Endothelial cell of umbilical vein (primary cell): ENCODE data around the gene MXD4. TPM values are rescaled to one million over a fixed set of nuclear protein-coding genes. Genes with fewer than 3 reads are reported as not detected.

Experiments
- BruUV-seq: library from RNA; stranded (reverse); fragments of 400-500 nt; replicated peaks from 2 replicates; lab custom pipeline; 2021; lab: Mats Ljungman, UMichigan
- CTCF ChIA-PET: fragments of 300-600, 350-600 bp; sonication (Branson Sonifier 250); formaldehyde crosslinking; loops from one replicate; lab custom pipeline; 2021; ENCODE audit warnings: antibody characterized with exemption, inconsistent platforms; lab: Charles Lee
- POLR2A ChIA-PET: fragments of 300-600, 350-600 bp; sonication (Branson Sonifier 250); formaldehyde crosslinking; loops from one replicate; lab custom pipeline; 2021; ENCODE audit warnings: antibody characterized with exemption, inconsistent platforms; lab: Charles Lee
- DNase-seq: peaks from one replicate; pipeline ENCODE4 v3.0.0-alpha.2; 2011; ENCODE audit warnings: low read depth, low spot score
- FAIRE-seq: peaks from 2 replicates; lab custom pipeline; 2011; peaks lifted over from hg19 to GRCh38; lab: Jason Lieb, UNC
- H2AFZ ChIP-seq: 2 replicates; pipeline ENCODE4 v1.6.0; 2012; ENCODE audit warnings: low read depth, low read length, control low read depth, inconsistent platforms
- H3K27ac ChIP-seq: 2 replicates; pipeline ENCODE4 v1.5.1; 2011; ENCODE audit warnings: low read depth, mild to moderate bottlenecking, control low read depth, low read length, moderate library complexity; ENCODE audit not compliant: insufficient read depth
- H3K27me3 ChIP-seq, 2 experiments: 2 replicates each; pipeline versions ENCODE4 v1.6.0 to v1.6.1; 2011; ENCODE audit warnings: low read length in 2 of 2, mixed read lengths in 1 of 2; ENCODE audit not compliant: control insufficient read depth in 2 of 2, insufficient read depth in 2 of 2
- H3K36me3 ChIP-seq, 2 experiments: 2 replicates in 1 of 2; 3 replicates in 1 of 2; pipeline ENCODE4 v1.5.1; 2011; ENCODE audit warnings: low read length in 2 of 2, mild to moderate bottlenecking in 1 of 2, moderate library complexity in 1 of 2; ENCODE audit not compliant: control insufficient read depth in 2 of 2, insufficient read depth in 2 of 2; ENCODE audit errors: extremely low read depth in 1 of 2
- H3K4me1 ChIP-seq: 3 replicates; pipeline ENCODE4 v1.5.1; 2011; ENCODE audit warnings: mild to moderate bottlenecking, low read length; ENCODE audit not compliant: control insufficient read depth, insufficient read depth; ENCODE audit errors: extremely low read depth
- H3K4me2 ChIP-seq: 2 replicates; pipeline ENCODE4 v1.6.1; 2011; ENCODE audit warnings: low read length, control low read depth, mixed read lengths; ENCODE audit not compliant: insufficient read depth
- H3K4me3 ChIP-seq, 3 experiments: fragments of 200-600 bp in 1 of 3; sonication (generic), shearing (Covaris generic) in 1 of 3; replicated peaks in 1 of 3; 2 replicates each; pipeline ENCODE4 v1.5.1; 2011 to 2016; ENCODE audit warnings: control low read depth in 3 of 3, low read length in 3 of 3, mild to moderate bottlenecking in 2 of 3, inconsistent platforms in 1 of 3, low read depth in 1 of 3, moderate library complexity in 1 of 3; ENCODE audit not compliant: insufficient read depth in 1 of 3
- H3K79me2 ChIP-seq: 2 replicates; pipeline ENCODE4 v1.6.0; 2012; ENCODE audit warnings: low read length, inconsistent platforms; ENCODE audit not compliant: control insufficient read depth, insufficient read depth
- H3K9ac ChIP-seq: replicated peaks from 2 replicates; pipeline ENCODE3; 2011; ENCODE audit warnings: low read length, control low read depth; ENCODE audit not compliant: insufficient read depth; ENCODE audit errors: extremely low read depth
- H3K9me1 ChIP-seq: replicated peaks from 3 replicates; pipeline ENCODE4 v1.6.0; 2011; ENCODE audit warnings: mild to moderate bottlenecking, low read length; ENCODE audit not compliant: control insufficient read depth, insufficient read depth; ENCODE audit errors: extremely low read depth
- H3K9me3 ChIP-seq: replicated peaks from 2 replicates; pipeline ENCODE4 v1.5.1; 2012; ENCODE audit warnings: low read length, inconsistent platforms; ENCODE audit not compliant: control insufficient read depth, insufficient read depth
- H4K20me1 ChIP-seq: replicated peaks from 2 replicates; pipeline ENCODE3; 2011; ENCODE audit warnings: mild to moderate bottlenecking, low read length; ENCODE audit not compliant: control insufficient read depth, insufficient read depth; ENCODE audit errors: extremely low read depth
- CTCF ChIP-seq, 2 donors: IDR thresholded peaks; 1 replicate in 1 of 2; 2 replicates in 1 of 2; pipeline ENCODE4 v1.5.1; 2011; ENCODE audit warnings: low read length in 2 of 2, mild to moderate bottlenecking in 2 of 2, moderate library complexity in 2 of 2, control low read depth in 1 of 2, inconsistent platforms in 1 of 2, low read depth in 1 of 2; ENCODE audit not compliant: insufficient read depth in 1 of 2; ENCODE audit errors: extremely low read depth in 1 of 2
- FOS ChIP-seq: IDR thresholded peaks from 2 replicates; pipeline ENCODE4 v1.6.1; 2011; ENCODE audit warnings: mild to moderate bottlenecking, low read length, moderate library complexity, borderline replicate concordance; ENCODE audit not compliant: insufficient read depth
- GATA2 ChIP-seq: IDR thresholded peaks from 2 replicates; pipeline ENCODE4 v1.7.0; 2011; ENCODE audit warnings: low read depth, mild to moderate bottlenecking, moderate library complexity, mixed read lengths, low read length; ENCODE audit not compliant: insufficient read length, insufficient read depth
- JUN ChIP-seq: IDR thresholded peaks from 2 replicates; pipeline ENCODE4 v1.6.1; 2011; ENCODE audit warnings: borderline replicate concordance, low read depth; ENCODE audit not compliant: insufficient read length, insufficient read depth
- MAX ChIP-seq: IDR thresholded peaks from 2 replicates; pipeline ENCODE4 v1.6.1; 2011; ENCODE audit not compliant: insufficient read depth, insufficient read length
- MYC ChIP-seq: IDR thresholded peaks from one replicate; pipeline ENCODE4 v1.6.1; 2011; ENCODE audit warnings: mild to moderate bottlenecking, low read depth, low read length
- POLR2AphosphoS5 ChIP-seq: IDR thresholded peaks from 2 replicates; pipeline ENCODE4 v1.6.1; 2012; ENCODE audit warnings: low read depth, mild to moderate bottlenecking, control low read depth, low read length, moderate library complexity; ENCODE audit not compliant: insufficient read depth
- dilution Hi-C: fragments of 300-500 bp; cut with MboI; formaldehyde crosslinking; loops from one replicate; pipeline ENCODE4 v1.15.0; 2019; ENCODE audit warnings: low sequenced_read_pairs; ENCODE audit not compliant: extremely low pct_ligation_motif_present
- intact Hi-C: fragments of 100-400 bp; cut with micrococcal nuclease; formaldehyde crosslinking; loops from one replicate; pipeline ENCODE4 v1.10.0; 2022
- polyA plus RNA-seq, 4 experiments: library from polyadenylated mRNA; depleted of rRNA in 3 of 4; stranded (reverse) in 3 of 4; unstranded in 1 of 4; fragments of >200 nt; gene quantifications; 2 replicates each; pipeline versions ENCODE4 v1.2.1 to v1.2.3, GENCODE V29; 2011 to 2012; ENCODE audit warnings: missing spikeins in 1 of 4
- total RNA-seq: library from RNA; stranded (reverse); gene quantifications from 2 replicates; pipeline ENCODE4 v1.2.3, GENCODE V29; 2021

MXD4 gene
- total and polyA plus RNA-seq, 2 donors (not counting 3 experiments of a cell fraction or from before 2014, with no cell fraction given): 62.7 to 74.1 TPM

DNA sequence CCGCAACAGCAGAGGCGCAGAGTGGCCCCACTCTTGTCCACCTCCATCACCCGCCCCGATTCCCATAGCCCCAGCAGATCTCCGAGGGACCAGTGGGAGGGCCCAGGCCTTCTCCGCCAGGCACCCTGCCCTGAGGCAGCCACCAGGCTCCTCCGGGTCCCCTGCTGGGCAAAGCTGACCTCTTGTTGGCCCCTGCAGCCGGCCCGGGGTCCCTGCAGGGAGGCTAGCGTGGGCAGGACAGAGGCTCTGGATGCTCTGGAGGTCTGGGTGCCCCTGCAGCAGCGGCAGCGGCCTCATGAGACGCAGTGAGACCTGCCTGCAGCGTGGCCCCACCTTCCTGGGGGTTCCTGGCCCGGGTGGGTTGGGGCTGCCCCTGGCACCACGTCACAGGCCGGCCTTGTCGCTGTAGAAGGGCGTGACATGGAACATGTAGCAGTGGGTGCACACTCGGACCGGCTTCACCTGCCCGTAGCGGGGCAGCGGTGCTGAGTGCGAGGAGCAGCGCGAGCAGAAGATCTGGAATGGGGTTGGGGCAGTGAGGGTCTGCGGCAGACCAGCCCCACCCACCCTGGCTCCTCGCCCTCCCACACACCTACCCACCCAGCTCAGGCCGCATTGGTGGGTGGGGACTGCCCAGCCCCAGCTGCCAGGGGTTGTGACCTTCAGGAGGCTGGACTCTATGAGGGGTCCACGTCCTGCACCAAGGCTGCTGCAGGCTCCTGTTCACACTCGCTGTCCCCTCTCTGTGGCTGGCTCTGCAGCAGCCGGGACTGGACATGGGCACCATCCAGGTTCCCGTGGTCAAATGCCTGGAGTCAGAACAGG, 8.6 kb upstream of the MXD4 start:
- no peak for FAIRE-seq
- CTCF ChIA-PET: interaction anchor here (0.8 kb wide), 1 partner anchor 10 kb away, joined by 3 read pairs; no protein-coding TSS in a partner anchor
- BruUV-seq: no TSS peak

More for the DNA sequence above, 8.6 kb upstream of the MXD4 start:
- no peak for DNase-seq
- Histone ChIP-seq H3K36me3 (no peaks in the 10 kb centered on the region), H3K27ac (no peak overlapping the region), H3K9me3 (no peaks in the 10 kb centered on the region), H3K9me1 (no peaks in the 10 kb centered on the region), H3K4me3 (no peak overlapping the region), H2AFZ (no peak overlapping the region), H3K79me2 (no peaks in the 10 kb centered on the region), H3K4me2 (no peak overlapping the region), H4K20me1 (no peaks in the 10 kb centered on the region), H3K27me3 (no peaks in the 10 kb centered on the region), H3K4me1 (no peaks in the 10 kb centered on the region), H3K9ac (no peak overlapping the region)
- no peak for TF ChIP-seq GATA2
- no peak for TF ChIP-seq JUN
- no peak for TF ChIP-seq MAX
- TF ChIP-seq MYC: no peak
- TF ChIP-seq POLR2AphosphoS5: no peak
- no peak for TF ChIP-seq FOS
- TF ChIP-seq CTCF (IDR thresholded peaks at IDR 0.05; ENCODE audit: extremely low read depth in 1 of 2, insufficient read depth in 1 of 2, low read depth in 1 of 2, low read length in 2 of 2): no peak
- POLR2A ChIA-PET: no interaction called here
- dilution Hi-C loops: no loop called here
- intact Hi-C loops: no loop called here
